Stomach (tissue), 9 donors: ENCODE measurements around the gene ETFRF1. TPM values are rescaled to one million over a fixed set of nuclear protein-coding genes. Genes with fewer than 3 reads are reported as not detected.

ENCODE experiments used
- DNase-seq, 2 donors: peaks; one replicate each; pipeline versions ENCODE4 v3.0.0 to v3.0.0-alpha.2; 2013 to 2019
- H3K27ac ChIP-seq, 5 donors: fragments of 200-600 bp in 4 of 5; sonication (generic) in 4 of 5; one replicate each; pipeline ENCODE4 v1.5.1; 2013 to 2019; ENCODE audit warnings: mild to moderate bottlenecking in 1 of 5, moderate library complexity in 1 of 5
- H3K27me3 ChIP-seq, 3 donors: fragments of 200-600 bp; sonication (generic); one replicate each; pipeline ENCODE4 v1.5.1; 2017 to 2019; ENCODE audit warnings: mixed run types in 1 of 3
- H3K36me3 ChIP-seq, 4 donors: fragments of 200-600 bp; sonication (generic); 1 replicate in 3 of 4; 2 replicates in 1 of 4; pipeline ENCODE4 v1.5.1; 2016 to 2019
- H3K4me1 ChIP-seq, 4 donors: fragments of 200-600 bp; sonication (generic); one replicate each; pipeline ENCODE4 v1.5.1; 2016 to 2019
- H3K4me3 ChIP-seq, 4 donors: fragments of 200-600 bp; sonication (generic) in 3 of 4; one replicate each; pipeline ENCODE4 v1.5.1; 2016 to 2019; ENCODE audit warnings: mild to moderate bottlenecking in 1 of 4
- H3K9me3 ChIP-seq, 4 donors: fragments of 200-600 bp; sonication (generic); one replicate each; pipeline ENCODE4 v1.5.1; 2016 to 2019
- CTCF ChIP-seq, 7 experiments: fragments of 450-650 bp in 4 of 7; fragments of 200-600 bp in 3 of 7; sonication (generic) in 3 of 7; IDR thresholded peaks; one replicate each; pipeline ENCODE4 v1.5.1; 2016 to 2019; ENCODE audit warnings: antibody characterized with exemption in 7 of 7, control low read depth in 2 of 7, mild to moderate bottlenecking in 1 of 7
- EP300 ChIP-seq: sonication (generic); formaldehyde crosslinking; IDR thresholded peaks from one replicate; pipeline ENCODE4 v1.6.1; 2017; ENCODE audit warnings: antibody characterized with exemption
- POLR2A ChIP-seq, 4 donors: fragments of 450-650 bp; IDR thresholded peaks; one replicate each; pipeline ENCODE4 v1.6.1; 2016; ENCODE audit warnings: antibody characterized with exemption in 4 of 4, control low read depth in 2 of 4, mild to moderate bottlenecking in 1 of 4, moderate library complexity in 1 of 4
- POLR2AphosphoS5 ChIP-seq, 3 donors: sonication (generic); formaldehyde crosslinking; IDR thresholded peaks; one replicate each; pipeline ENCODE4 v1.6.1; 2016; ENCODE audit warnings: antibody characterized with exemption in 3 of 3
- WGBS, 5 donors: extraction: QIAGEN DNeasy Blood & Tissue Kit in 3 of 5; methylation state at CpG; one replicate each; pipeline versions ENCODE4 v1.1.5 to v1.1.7; 2013 to 2018; 5-methylcytosine and 5-hydroxymethylcytosine counted together
- intact Hi-C: fragments of 100-400 bp; cut with DNase I; formaldehyde crosslinking; loops from one replicate; pipeline ENCODE4 v1.15.1; 2023; ENCODE audit warnings: low total_unique reads
- polyA plus RNA-seq, 3 donors: library from polyadenylated mRNA; stranded (reverse); fragments of 200-250 nt; gene quantifications; one replicate each; pipeline ENCODE4 v1.2.3, GENCODE V29; 2013
- total RNA-seq, 5 donors: library from RNA; depleted of rRNA; stranded (reverse); fragments of >200 nt; gene quantifications; one replicate each; pipeline versions ENCODE4 v1.1.0 to v1.2.3, GENCODE V29; 2014 to 2016
- donor health status: healthy with polysubstance abuse.
- donor health status: Bipolar disorder and iron deficiency.
- donor health status: healthy.

Gene ETFRF1
- total and polyA plus RNA-seq, 8 donors = 1.4 to 50.9 (median 20.6) TPM

GRCh38 chr12:25197608-25198007 lies 2.6 kb downstream of the ETFRF1 start:
- peaks cover 4 to 32% (median 16%) of the 10 kb centered on the region in 4 donors for H3K4me1 ChIP-seq
- no peak for TF ChIP-seq POLR2AphosphoS5 (IDR thresholded peaks at IDR 0.05)
- no peak for TF ChIP-seq POLR2A (IDR thresholded peaks at IDR 0.05)
- TF ChIP-seq EP300 = no peak
- no peak for TF ChIP-seq CTCF (IDR thresholded peaks at IDR 0.05)
- WGBS, 5 donors = 60 to 71% (median 64%) methylated on average over 2 of the region's 2 CpGs
- no peak overlapping the region for H3K27ac ChIP-seq
- H3K9me3 ChIP-seq = no peaks in the 10 kb centered on the region
- DNase-seq = no peak
- intact Hi-C loops = no loop called here
- peaks cover 0 to 8% (median 2%) of the 10 kb centered on the region in 4 donors for H3K36me3 ChIP-seq
- H3K27me3 ChIP-seq = no peaks in the 10 kb centered on the region
- H3K4me3 ChIP-seq = no peak overlapping the region

DNA sequence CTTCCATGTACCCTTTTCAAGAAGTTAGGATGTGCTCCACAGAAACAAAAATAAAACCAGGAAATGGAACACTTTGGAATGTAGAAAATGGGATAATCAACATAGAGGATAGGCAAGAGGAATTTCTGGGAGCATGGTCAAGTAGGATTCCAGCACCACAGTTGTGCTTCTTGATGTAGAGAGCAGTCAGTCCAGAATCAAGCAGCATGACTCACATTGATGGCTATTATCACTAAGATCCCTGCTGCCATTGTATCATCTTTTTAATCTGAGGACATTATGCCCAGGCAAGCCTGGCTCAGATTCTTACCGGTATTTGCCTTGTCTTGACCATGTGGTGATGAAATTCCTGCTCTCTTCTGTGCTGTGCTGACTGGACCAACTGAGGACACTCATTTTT lies 5.7 kb downstream of the ETFRF1 start:
- Histone ChIP-seq H3K27ac (no peak overlapping the region), H3K9me3 (no peaks in the 10 kb centered on the region), H3K4me3 (no peak overlapping the region), H3K4me1 (peaks cover 4 to 22% (median 10%) of the 10 kb centered on the region in 4 donors), H3K36me3 (peaks cover 0 to 28% (median 7%) of the 10 kb centered on the region in 4 donors), H3K27me3 (no peaks in the 10 kb centered on the region)
- intact Hi-C loops = no loop called here
- TF ChIP-seq EP300 = no peak
- TF ChIP-seq CTCF (IDR thresholded peaks at IDR 0.05) = no peak
- TF ChIP-seq POLR2A (IDR thresholded peaks at IDR 0.05) = no peak
- TF ChIP-seq POLR2AphosphoS5 (IDR thresholded peaks at IDR 0.05) = no peak
- 82 to 91% (median 85%) methylated on average over 1 of the region's 1 CpG for WGBS, 5 donors
- no peak for DNase-seq

- Histone ChIP-seq H3K27ac (no peak overlapping the region), H3K36me3 (peaks cover 0 to 32% (median 17%) of the 10 kb centered on the region in 4 donors), H3K4me1 (peaks cover 0 to 11% (median 0%) of the 10 kb centered on the region in 4 donors), H3K27me3 (no peaks in the 10 kb centered on the region), H3K4me3 (no peak overlapping the region), H3K9me3 (no peaks in the 10 kb centered on the region)
- WGBS, 5 donors = 72 to 93% (median 82%) methylated on average over 2 of the region's 2 CpGs
- DNase-seq = no peak
- no peak for TF ChIP-seq POLR2A (IDR thresholded peaks at IDR 0.05)
- no peak for TF ChIP-seq POLR2AphosphoS5 (IDR thresholded peaks at IDR 0.05)
- no peak for TF ChIP-seq CTCF (IDR thresholded peaks at IDR 0.05)
- TF ChIP-seq EP300 = no peak
- intact Hi-C loops = no loop called here
Observed at GRCh38 chr12:25202137-25202536, 7.1 kb downstream of the ETFRF1 start.

- TF ChIP-seq POLR2A (IDR thresholded peaks at IDR 0.05) (no peak), POLR2AphosphoS5 (IDR thresholded peaks at IDR 0.05) (no peak), EP300 (no peak), CTCF (IDR thresholded peaks at IDR 0.05) (no peak)
- Histone ChIP-seq H3K27me3 (no peaks in the 10 kb centered on the region), H3K4me1 (peaks cover 0 to 10% (median 0%) of the 10 kb centered on the region in 4 donors), H3K4me3 (no peak overlapping the region), H3K27ac (no peak overlapping the region), H3K9me3 (no peaks in the 10 kb centered on the region), H3K36me3 (peaks cover 0 to 67% (median 43%) of the 10 kb centered on the region in 4 donors)
- WGBS, 5 donors = 97 to 100% (median 99%) methylated on average over 6 of the region's 6 CpGs
- DNase-seq = no peak
- intact Hi-C loops = no loop called here
Observed at GRCh38 chr12:25207411-25207810, 12.4 kb downstream of the ETFRF1 start.
